Stimulated activated naive CD8-positive, alpha-beta T cell treated with anti-CD3 and anti-CD28 coated beads, Interleukin-15, Interleukin-2, amounts not matched to agents 100 ng/mL and 50 ng/mL, for 24 hours (primary cell): ENCODE results near the gene LMO1.

Experiments
- H3K27ac Mint-ChIP-seq: one replicate; pipeline ENCODE4 v1.8.0; 2021; ENCODE audit warnings: mild to moderate bottlenecking, mixed read lengths
- H3K27me3 Mint-ChIP-seq: one replicate; pipeline ENCODE4 v1.8.0; 2021; ENCODE audit warnings: mixed read lengths
- H3K36me3 Mint-ChIP-seq: one replicate; pipeline ENCODE4 v1.8.0; 2021; ENCODE audit warnings: low read depth, mixed read lengths
- H3K4me1 Mint-ChIP-seq: one replicate; pipeline ENCODE4 v1.8.0; 2021; ENCODE audit warnings: low read depth, mixed read lengths
- H3K4me3 Mint-ChIP-seq: one replicate; pipeline ENCODE4 v1.8.0; 2021; ENCODE audit warnings: mild to moderate bottlenecking, mixed read lengths
- H3K9me3 Mint-ChIP-seq: one replicate; pipeline ENCODE4 v1.8.0; 2021; ENCODE audit warnings: mixed read lengths

The LMO1 gene

DNA sequence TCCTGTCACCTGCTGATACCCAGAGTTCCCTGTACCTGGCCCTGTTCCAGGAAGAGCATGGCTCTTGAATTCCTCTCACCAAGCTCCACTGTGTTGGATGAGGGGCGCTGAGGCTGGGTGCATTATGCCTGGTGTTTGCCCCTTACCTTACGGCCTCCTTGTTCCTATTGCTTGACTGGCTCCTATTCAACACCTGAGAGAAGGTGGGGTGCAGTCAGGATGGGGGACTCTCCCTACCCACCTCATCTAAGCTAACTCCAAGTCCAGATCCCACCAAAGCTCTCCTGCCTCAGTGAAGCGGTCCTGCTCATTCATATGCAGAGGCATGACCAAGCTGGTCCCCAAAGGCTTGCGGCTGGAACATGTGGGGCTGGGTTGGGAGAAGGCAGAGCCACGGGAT is 59.1 kb downstream of the LMO1 start:
- H3K4me1 Mint-ChIP-seq = peaks cover 15% of the 10 kb centered on the region
- no peaks in the 10 kb centered on the region for H3K36me3 Mint-ChIP-seq
- no peak overlapping the region for H3K4me3 Mint-ChIP-seq
- H3K27me3 Mint-ChIP-seq = peaks cover 32% of the 10 kb centered on the region
- H3K9me3 Mint-ChIP-seq = no peaks in the 10 kb centered on the region
- H3K27ac Mint-ChIP-seq = no peak overlapping the region

DNA sequence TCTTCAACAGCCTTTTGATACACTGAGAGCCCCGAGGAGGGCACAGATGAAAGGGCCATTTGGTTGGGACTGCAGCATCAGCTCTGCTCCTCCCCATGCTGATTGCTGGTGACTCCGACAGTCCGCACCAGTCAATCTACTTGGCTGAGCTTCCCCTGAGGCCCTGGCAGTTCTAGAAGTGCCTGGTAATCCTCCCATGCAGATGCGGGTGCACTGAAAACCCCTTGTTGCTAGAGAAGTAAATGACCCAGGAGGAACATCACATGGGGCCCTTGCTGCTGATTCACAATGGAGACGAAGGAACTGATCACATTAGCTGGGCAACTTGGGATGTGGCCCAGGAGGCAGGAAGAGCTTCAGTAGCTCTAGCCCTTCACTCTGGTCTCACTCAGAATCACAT is 59.7 kb downstream of the LMO1 start:
- Mint-ChIP-seq H3K27me3 (peaks cover 32% of the 10 kb centered on the region), H3K4me1 (peaks cover 15% of the 10 kb centered on the region), H3K4me3 (no peak overlapping the region), H3K9me3 (no peaks in the 10 kb centered on the region), H3K27ac (no peak overlapping the region), H3K36me3 (no peaks in the 10 kb centered on the region)

DNA sequence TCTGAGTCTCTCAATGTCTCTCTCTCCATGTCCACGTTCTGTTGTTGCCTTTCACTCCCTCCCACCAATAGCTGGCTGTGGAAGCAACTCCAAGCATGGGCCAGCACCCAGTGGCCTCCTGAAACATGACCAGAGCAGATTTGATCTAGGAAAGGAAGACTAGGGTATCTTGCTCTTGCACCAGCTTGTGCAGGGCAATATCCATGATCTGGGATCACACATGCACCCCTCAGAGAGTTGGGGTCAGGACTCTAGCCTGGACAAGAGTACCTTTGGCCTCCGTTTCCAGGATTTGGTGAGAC is 60.3 kb downstream of the LMO1 start:
- Mint-ChIP-seq H3K36me3 (no peaks in the 10 kb centered on the region), H3K27me3 (peaks cover 34% of the 10 kb centered on the region)

GRCh38 chr11:8202516-8203413 is 60.9 kb downstream of the LMO1 start:
- Mint-ChIP-seq H3K4me1 (peaks cover 15% of the 10 kb centered on the region), H3K27me3 (peaks cover 31% of the 10 kb centered on the region), H3K27ac (no peak overlapping the region), H3K9me3 (no peaks in the 10 kb centered on the region), H3K36me3 (no peaks in the 10 kb centered on the region), H3K4me3 (no peak overlapping the region)

More for the DNA sequence above, 60.3 kb downstream of the LMO1 start:
- Mint-ChIP-seq H3K9me3 (no peaks in the 10 kb centered on the region), H3K4me3 (no peak overlapping the region), H3K27ac (no peak overlapping the region), H3K4me1 (peaks cover 15% of the 10 kb centered on the region)

- Mint-ChIP-seq H3K36me3 (no peaks in the 10 kb centered on the region), H3K27me3 (peaks cover 28% of the 10 kb centered on the region), H3K27ac (peak overlapping the region; percentile 8), H3K4me1 (peaks cover 10% of the 10 kb centered on the region), H3K9me3 (no peaks in the 10 kb centered on the region), H3K4me3 (no peak overlapping the region)
Measured at GRCh38 chr11:8201644-8202365, 61.9 kb downstream of the LMO1 start.

GRCh38 chr11:8199676-8200075 is 64.0 kb downstream of the LMO1 start:
- Mint-ChIP-seq H3K36me3 (no peaks in the 10 kb centered on the region), H3K4me3 (no peak overlapping the region), H3K9me3 (no peaks in the 10 kb centered on the region), H3K4me1 (peaks cover 6% of the 10 kb centered on the region), H3K27me3 (peaks cover 21% of the 10 kb centered on the region), H3K27ac (no peak overlapping the region)

GRCh38 chr11:8196749-8197148 is 66.9 kb downstream of the LMO1 start:
- Mint-ChIP-seq H3K27ac (no peak overlapping the region), H3K36me3 (no peaks in the 10 kb centered on the region), H3K27me3 (peaks cover 31% of the 10 kb centered on the region)

GRCh38 chr11:8194956-8195355 is 68.7 kb downstream of the LMO1 start:
- no peaks in the 10 kb centered on the region for H3K4me1 Mint-ChIP-seq
- H3K36me3 Mint-ChIP-seq = no peaks in the 10 kb centered on the region
- no peak overlapping the region for H3K4me3 Mint-ChIP-seq
- peaks cover 31% of the 10 kb centered on the region for H3K27me3 Mint-ChIP-seq
- H3K27ac Mint-ChIP-seq = no peak overlapping the region
- no peaks in the 10 kb centered on the region for H3K9me3 Mint-ChIP-seq

More at GRCh38 chr11:8196749-8197148, 66.9 kb downstream of the LMO1 start:
- Mint-ChIP-seq H3K9me3 (no peaks in the 10 kb centered on the region), H3K4me1 (no peaks in the 10 kb centered on the region), H3K4me3 (no peak overlapping the region)

DNA sequence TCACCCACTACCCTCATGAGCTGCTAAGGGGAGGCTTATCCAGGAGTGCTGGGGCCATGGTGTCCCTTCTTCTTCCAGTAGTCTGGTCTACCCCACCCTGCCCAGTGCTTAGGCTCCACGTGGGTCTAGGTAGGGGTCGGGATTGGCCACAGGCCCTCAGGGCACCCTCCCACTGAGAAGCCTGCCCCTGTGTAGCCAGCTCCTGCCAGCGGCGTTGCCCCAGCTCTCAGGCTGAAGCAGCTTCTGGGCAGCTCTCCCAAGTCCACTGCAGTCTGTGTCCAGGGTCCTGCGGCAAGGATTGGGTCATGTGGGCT is 70.8 kb downstream of the LMO1 start:
- no peaks in the 10 kb centered on the region for H3K4me1 Mint-ChIP-seq
- no peaks in the 10 kb centered on the region for H3K36me3 Mint-ChIP-seq
- H3K4me3 Mint-ChIP-seq = no peak overlapping the region
- H3K9me3 Mint-ChIP-seq = no peaks in the 10 kb centered on the region
- peaks cover 37% of the 10 kb centered on the region for H3K27me3 Mint-ChIP-seq
- H3K27ac Mint-ChIP-seq = no peak overlapping the region

DNA sequence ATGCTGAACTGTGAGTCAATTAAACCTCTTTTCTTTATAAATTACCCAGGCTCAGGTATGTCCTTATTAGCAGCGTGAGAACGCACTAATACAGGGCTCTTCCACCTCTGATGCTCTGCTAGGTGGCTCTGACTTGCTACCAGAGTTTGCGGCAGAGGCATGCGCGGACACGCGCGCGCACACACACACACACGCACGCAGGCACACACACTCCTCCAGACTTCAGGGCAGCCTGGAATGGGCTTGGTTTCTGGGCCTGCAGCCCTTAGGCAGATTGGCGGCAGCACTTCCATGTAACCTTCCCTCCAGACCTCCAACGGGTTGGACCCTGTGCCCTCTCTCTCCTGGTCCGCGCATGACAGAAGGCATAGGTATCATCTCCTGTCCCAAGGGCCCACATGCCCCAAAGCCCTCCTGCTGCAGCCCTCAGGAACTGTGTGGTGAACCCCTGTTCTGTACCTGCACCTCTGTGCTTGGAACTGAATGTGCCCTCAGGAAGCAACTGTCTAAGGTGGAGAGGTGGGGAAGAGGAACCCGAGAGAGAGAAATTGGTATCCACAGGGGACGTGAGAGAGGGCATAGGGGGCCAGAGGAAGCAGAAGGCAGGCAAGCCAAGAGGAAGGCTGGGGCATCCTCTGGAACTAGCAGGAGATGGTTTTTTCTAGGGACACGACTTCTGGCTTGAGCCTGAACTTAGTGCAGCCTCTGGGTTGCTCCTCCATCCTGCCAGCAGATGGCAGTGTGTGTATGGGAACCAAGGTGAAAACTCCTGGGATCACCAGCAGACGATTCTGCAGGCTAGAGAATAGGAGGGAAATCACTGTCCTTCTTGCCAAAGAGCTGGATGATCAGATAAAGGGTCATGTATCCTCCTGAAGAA is 71.4 kb downstream of the LMO1 start:
- Mint-ChIP-seq H3K4me1 (no peaks in the 10 kb centered on the region), H3K36me3 (no peaks in the 10 kb centered on the region), H3K27ac (no peak overlapping the region), H3K27me3 (peaks cover 36% of the 10 kb centered on the region), H3K4me3 (no peak overlapping the region), H3K9me3 (no peaks in the 10 kb centered on the region)

GRCh38 chr11:8190431-8190830 is 73.2 kb downstream of the LMO1 start:
- Mint-ChIP-seq H3K27ac (no peak overlapping the region), H3K9me3 (no peaks in the 10 kb centered on the region), H3K27me3 (peaks cover 41% of the 10 kb centered on the region), H3K36me3 (no peaks in the 10 kb centered on the region), H3K4me1 (no peaks in the 10 kb centered on the region), H3K4me3 (no peak overlapping the region)

DNA sequence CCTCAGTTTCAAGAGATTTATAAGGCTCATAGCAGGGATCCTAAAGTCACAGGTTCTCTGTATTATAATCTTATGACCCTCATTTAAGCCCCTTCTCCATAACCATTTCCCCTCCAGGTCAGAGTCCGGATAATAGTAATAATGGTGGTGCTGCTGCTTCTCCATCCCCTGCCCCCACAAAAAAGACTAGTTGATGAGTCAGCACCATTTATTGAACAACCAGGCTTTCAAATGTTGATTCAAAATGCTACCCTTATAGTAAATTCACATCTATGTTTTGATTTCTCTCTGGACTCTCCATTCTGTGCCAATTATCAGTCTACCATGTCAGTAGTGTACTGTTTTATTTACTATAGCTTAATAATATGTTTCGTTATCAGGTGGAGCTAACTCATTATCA is 77.2 kb downstream of the LMO1 start:
- no peak overlapping the region for H3K4me3 Mint-ChIP-seq
- no peaks in the 10 kb centered on the region for H3K4me1 Mint-ChIP-seq
- H3K9me3 Mint-ChIP-seq = no peaks in the 10 kb centered on the region
- H3K27me3 Mint-ChIP-seq = peaks cover 47% of the 10 kb centered on the region
- no peak overlapping the region for H3K27ac Mint-ChIP-seq
- no peaks in the 10 kb centered on the region for H3K36me3 Mint-ChIP-seq

DNA sequence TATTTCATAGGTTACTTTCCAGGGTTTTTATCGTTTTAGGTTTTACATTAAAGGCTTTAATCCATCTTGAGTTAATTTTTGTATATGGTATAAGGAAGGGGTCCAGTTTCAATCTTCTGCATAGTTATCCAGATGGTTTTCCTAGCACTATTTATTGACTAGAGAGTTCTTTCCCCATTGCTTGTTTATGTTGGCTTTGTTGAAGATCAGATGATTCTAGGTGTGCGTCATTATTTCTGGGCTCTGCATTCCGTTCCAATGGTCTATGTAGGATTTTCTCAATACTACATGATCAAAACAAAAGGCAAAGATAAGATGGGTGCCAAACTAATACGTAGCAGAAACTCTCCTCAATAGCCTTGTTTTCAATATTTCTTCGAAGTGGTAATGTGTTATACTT is 80.6 kb downstream of the LMO1 start:
- no peaks in the 10 kb centered on the region for H3K36me3 Mint-ChIP-seq
- no peaks in the 10 kb centered on the region for H3K9me3 Mint-ChIP-seq
- H3K27ac Mint-ChIP-seq = no peak overlapping the region
- H3K4me3 Mint-ChIP-seq = no peak overlapping the region
- peaks cover 44% of the 10 kb centered on the region for H3K27me3 Mint-ChIP-seq
- H3K4me1 Mint-ChIP-seq = no peaks in the 10 kb centered on the region

GRCh38 chr11:8180469-8180868 is 83.2 kb downstream of the LMO1 start:
- H3K27me3 Mint-ChIP-seq = peaks cover 27% of the 10 kb centered on the region
- H3K4me1 Mint-ChIP-seq = no peaks in the 10 kb centered on the region
- no peaks in the 10 kb centered on the region for H3K36me3 Mint-ChIP-seq
- no peak overlapping the region for H3K4me3 Mint-ChIP-seq
- no peaks in the 10 kb centered on the region for H3K9me3 Mint-ChIP-seq
- H3K27ac Mint-ChIP-seq = no peak overlapping the region

GRCh38 chr11:8178297-8178696 is 85.4 kb downstream of the LMO1 start:
- Mint-ChIP-seq H3K27ac (no peak overlapping the region), H3K27me3 (peaks cover 21% of the 10 kb centered on the region), H3K9me3 (no peaks in the 10 kb centered on the region), H3K4me1 (no peaks in the 10 kb centered on the region), H3K36me3 (no peaks in the 10 kb centered on the region), H3K4me3 (no peak overlapping the region)
